HK-2 (cell line): ENCODE data around the gene PPARGC1A.
A peak's percentile ranks its signal among the peaks of the same experiment; 100 is the strongest.

Experiments used
- DNase-seq: peaks from one replicate; pipeline ENCODE4 v3.0.0-alpha.2; 2018; ENCODE audit not compliant: unreplicated experiment

PPARGC1A gene

GRCh38 chr4:23838131-23838530, 51.7 kb downstream of the PPARGC1A start:
- DNase-seq, result no peak

- no peak for DNase-seq
These were observed 52.5 kb downstream of the PPARGC1A start for GRCh38 chr4:23837371-23837770.

DNA sequence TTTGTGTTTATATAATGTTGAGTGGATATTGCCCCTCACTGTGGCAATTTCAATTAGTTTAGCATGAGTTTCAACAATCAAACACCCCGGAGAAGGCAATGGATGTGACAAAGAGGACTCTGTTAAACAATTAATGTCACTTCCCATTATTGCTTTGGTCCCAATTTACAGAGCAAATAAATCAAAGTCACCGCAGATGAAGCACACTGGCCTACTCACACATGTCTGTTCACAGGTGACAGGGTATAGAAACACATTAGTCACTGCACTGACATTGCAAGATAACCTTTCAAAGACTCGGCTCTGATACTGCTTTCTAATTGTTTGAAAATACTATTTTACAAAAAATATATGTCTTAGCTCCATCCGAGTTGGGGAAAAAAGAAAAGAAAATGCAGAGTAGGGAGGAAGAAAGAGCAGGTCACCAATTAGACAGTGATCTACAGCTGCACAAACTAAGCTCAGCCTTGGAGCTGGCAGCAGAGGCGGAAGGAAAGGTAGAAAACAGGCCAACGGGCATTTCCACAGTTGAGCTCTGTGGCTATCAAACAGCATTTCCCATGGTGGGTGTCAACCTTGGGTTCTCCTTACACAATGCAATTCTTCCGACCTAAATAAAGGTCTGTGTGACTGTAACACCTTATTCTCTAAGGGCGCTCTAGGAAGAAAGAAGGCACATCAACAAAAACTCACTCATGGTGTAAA, 53.9 kb downstream of the PPARGC1A start:
- DNase-seq, result no peak

GRCh38 chr4:23828779-23829178, 61.1 kb downstream of the PPARGC1A start:
- no peak for DNase-seq

DNA sequence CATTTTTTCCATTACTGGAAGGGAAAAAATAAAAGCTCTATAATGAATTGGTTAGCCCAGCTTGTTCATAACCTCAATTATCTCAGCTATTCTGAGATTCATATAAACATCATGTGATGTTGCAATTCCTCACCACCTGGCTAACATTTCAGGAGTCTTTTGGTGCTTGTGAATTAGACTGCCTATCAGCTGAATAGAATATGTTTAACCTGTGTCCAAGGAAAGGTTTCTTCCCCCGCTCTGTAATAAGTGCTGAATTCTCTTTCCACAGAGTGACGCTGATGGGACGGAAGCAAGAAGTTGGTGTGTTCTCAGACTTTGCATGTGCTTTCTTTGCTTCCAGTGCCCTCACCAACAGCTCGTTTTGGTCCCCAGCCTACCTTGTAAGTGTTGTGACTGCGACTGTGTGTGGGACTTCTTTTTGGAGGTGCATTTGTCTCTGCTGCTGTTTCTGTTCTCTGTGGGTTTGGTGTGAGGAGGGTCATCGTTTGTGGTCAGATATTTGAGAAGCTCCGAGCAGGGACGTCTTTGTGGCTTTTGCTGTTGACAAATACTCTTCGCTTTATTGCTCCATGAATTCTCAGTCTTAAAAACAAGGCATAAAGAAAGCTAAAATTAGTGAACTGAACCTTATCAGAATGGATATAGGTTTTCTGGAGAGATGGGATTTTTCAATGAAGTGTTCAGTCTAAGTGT, 61.7 kb downstream of the PPARGC1A start:
- DNase-seq, result no peak

DNA sequence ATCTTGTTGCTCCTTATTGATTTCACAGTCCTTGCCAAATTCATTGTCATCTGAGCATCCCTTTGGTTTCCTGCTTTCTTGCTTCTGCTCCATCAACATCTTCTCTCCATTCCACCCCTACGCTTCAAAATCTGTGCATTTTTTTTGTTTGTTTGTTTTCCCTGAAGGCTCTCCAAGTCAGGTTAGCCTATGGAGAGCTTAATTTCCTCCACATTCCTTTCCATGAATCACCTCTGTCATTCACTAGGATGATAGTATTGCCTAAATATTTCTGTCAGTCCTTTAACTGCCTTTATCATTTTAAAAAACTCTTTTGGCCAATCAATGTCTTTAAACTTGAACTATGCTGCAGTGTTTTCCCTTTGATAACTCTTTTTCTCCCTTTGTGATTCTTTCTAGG, 67.7 kb downstream of the PPARGC1A start:
- DNase-seq, result no peak

DNA sequence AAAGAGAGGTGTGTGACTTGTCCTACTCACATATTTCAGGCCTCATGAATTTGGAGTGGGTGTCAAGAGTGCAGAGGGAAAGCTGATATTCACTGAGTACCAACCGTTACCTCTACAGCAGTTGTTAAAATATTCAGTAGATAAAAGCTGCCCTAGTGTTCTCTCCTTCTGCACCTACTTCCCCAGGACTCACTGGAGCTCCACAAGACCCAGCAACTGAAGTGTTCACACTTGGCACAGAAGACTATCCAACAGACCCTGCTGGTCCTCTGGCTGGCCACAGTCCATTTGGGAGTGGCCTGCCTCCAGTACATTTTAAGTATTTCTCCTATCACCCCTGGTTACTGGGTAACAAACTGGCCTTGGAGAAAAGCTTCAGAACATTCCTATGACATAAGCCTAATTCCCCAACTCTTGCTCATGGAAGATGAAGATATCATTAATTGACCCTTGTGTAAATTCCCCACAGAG, 70.8 kb downstream of the PPARGC1A start:
- peak; percentile 34 for DNase-seq

- DNase-seq, result no peak
These were observed 71.6 kb downstream of the PPARGC1A start for GRCh38 chr4:23818097-23818885.

- DNase-seq, result no peak
These were observed 74.7 kb downstream of the PPARGC1A start for GRCh38 chr4:23814996-23815660.

- no peak for DNase-seq
These were observed 75.3 kb downstream of the PPARGC1A start for GRCh38 chr4:23814587-23814986.

DNA sequence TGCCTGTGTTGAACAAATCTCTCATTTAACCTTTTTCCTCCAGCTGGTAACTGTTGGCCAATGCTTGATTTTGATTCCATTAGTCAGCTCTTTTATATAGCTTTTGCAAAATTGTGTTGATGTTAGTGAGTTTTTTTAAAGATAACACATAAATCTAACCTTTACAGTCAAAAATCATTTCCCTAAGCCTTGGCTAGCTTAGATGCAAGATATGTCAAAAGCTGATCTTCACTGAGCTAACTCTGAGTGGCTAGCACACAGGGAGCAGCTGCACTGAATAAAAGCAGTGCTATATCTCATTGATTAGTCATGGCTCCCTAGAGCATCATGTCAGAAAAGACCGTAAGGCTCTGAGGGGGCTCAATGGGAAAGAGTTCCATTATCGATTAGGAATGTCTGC, 78.7 kb downstream of the PPARGC1A start:
- no peak for DNase-seq

GRCh38 chr4:23805450-23805851, 84.4 kb downstream of the PPARGC1A start:
- DNase-seq, result peak; percentile 24

DNA sequence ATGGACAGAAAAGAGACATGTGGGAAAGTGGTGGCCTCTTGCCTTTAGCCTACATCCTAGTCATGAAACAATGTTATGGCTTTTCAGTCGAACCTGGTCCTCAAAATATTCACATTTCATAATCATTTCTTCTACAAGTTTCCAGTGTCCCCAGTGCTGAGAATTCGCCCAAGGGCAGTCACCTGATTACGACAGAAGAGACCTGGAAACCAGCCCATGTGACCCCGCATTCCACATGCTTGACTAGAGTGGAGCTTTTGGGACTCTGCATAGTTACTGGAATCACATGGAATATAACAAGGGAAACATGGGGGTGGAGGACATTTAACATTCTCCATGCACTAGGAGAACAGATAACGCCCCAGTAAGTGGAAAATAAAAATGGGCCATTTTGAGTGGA, 100.1 kb downstream of the PPARGC1A start:
- DNase-seq, result peak; percentile 58

- DNase-seq, result no peak
These were observed 101.4 kb downstream of the PPARGC1A start for GRCh38 chr4:23788460-23788859.

DNA sequence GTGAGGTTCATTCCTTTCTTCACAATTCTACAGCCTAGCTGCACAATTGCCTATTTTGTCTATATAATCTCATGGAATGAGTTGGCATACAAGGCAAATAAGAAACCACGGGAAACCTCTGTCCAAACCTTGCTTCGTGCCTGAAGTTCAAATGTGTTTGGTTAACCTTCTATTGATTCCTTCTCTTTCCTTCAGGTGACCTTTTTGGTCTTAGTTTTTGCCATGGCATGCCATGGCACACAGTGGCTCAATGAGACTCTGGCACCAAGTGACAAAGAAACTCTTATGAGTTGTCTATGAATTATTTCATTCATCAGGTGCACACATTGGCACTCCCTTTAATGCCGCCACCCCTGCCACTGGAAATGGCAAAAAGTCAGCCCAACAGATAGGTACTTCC, 101.8 kb downstream of the PPARGC1A start:
- no peak for DNase-seq

GRCh38 chr4:23782778-23783437, 106.9 kb downstream of the PPARGC1A start:
- no peak for DNase-seq

- DNase-seq, result peak; percentile 27
These were observed 110.0 kb downstream of the PPARGC1A start for GRCh38 chr4:23779839-23780238.

GRCh38 chr4:23779422-23779821, 110.4 kb downstream of the PPARGC1A start:
- no peak for DNase-seq

GRCh38 chr4:23775694-23776093, 114.2 kb downstream of the PPARGC1A start:
- no peak for DNase-seq

GRCh38 chr4:23774909-23775308, 114.9 kb downstream of the PPARGC1A start:
- no peak for DNase-seq

DNA sequence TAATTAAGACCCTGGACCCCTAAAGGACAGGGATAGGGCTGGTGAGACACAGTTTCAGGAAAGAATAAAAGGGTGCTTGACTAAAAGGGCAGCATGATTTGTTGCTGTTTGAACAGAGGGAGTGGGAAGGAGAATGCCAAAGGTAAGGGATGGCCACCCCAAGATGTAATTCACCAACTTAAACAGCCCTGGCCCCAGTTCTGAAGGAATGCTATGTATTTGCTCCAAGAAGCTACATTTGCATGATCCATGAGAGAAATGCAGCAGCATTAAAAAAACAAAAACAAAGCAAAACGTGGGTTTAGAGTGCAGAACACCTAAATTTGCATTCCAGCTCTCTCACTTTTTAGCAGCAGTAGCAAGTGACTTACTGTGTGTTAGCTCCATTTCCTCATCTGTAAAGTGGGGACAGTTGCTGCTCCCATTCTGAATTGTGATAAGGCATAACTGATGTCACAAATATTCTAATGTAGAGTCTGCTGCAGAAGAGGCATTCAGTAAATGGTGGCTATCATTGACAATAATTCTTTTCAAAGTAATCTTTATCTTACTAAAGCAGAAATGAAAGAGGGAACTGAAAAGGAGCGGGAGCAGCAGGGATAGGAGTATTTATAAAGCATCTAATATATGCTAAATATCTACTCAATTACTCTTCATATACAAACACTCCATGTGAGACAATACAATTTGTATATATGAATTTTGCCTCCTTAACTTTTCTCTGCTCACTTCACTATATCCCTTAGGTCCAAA, 115.8 kb downstream of the PPARGC1A start:
- DNase-seq, result no peak
